Middle frontal gyrus (tissue), 1 donor: ENCODE measurements around the gene LSM14A.
"Not testable (repeated sequence)": the region's sequence is repeated elsewhere in the genome, so short reads cannot be mapped to it uniquely, and the experiment has no call there.

Experiments
- DNase-seq: peaks from one replicate; pipeline ENCODE4 v3.0.0-alpha.2; 2015; ENCODE audit warnings: low spot score; ENCODE audit errors: extremely low spot score

The LSM14A gene

GRCh38 chr19:34171877-34172660 lies at the start of gene LSM14A:
LSM14A (plus strand) TSS chr19:34172504; CDS start chr19:34172643, 139 bp downstream.
- peak; percentile 60 for DNase-seq

- DNase-seq, result no peak
These were observed 47.5 kb upstream of the LSM14A start for GRCh38 chr19:34124828-34125227.

GRCh38 chr19:34126966-34127365 lies 45.3 kb upstream of the LSM14A start:
- DNase-seq, result no peak

- no peak for DNase-seq
These were observed 44.6 kb upstream of the LSM14A start for GRCh38 chr19:34127684-34128189.

- no peak for DNase-seq
These were observed 43.6 kb upstream of the LSM14A start for GRCh38 chr19:34128558-34129250.

- no peak for DNase-seq
These were observed 41.2 kb upstream of the LSM14A start for GRCh38 chr19:34131100-34131499.

GRCh38 chr19:34132145-34132544 lies 40.2 kb upstream of the LSM14A start:
- DNase-seq, result not testable (repeated sequence)

GRCh38 chr19:34132706-34133105 lies 39.6 kb upstream of the LSM14A start:
- DNase-seq, result not testable (repeated sequence)

- DNase-seq, result peak; percentile 30
These were observed 37.9 kb upstream of the LSM14A start for GRCh38 chr19:34134190-34135053.

- no peak for DNase-seq
These were observed 37.1 kb upstream of the LSM14A start for GRCh38 chr19:34135054-34135800.

- DNase-seq, result no peak
These were observed 36.3 kb upstream of the LSM14A start for GRCh38 chr19:34135821-34136611.

GRCh38 chr19:34141025-34141424 lies 31.3 kb upstream of the LSM14A start:
- DNase-seq, result no peak

- DNase-seq, result no peak
These were observed 29.9 kb upstream of the LSM14A start for GRCh38 chr19:34142440-34142839.

- peak; percentile 13 for DNase-seq
These were observed 26.5 kb upstream of the LSM14A start for GRCh38 chr19:34145741-34146202.

GRCh38 chr19:34148658-34149185 lies 23.6 kb upstream of the LSM14A start:
- no peak for DNase-seq

- DNase-seq, result no peak
These were observed 22.4 kb upstream of the LSM14A start for GRCh38 chr19:34149873-34150272.

GRCh38 chr19:34150558-34150957 lies 21.7 kb upstream of the LSM14A start:
- DNase-seq, result no peak

- no peak for DNase-seq
These were observed 20.9 kb upstream of the LSM14A start for GRCh38 chr19:34151439-34151838.

GRCh38 chr19:34154401-34154800 lies 17.9 kb upstream of the LSM14A start:
- DNase-seq, result no peak

- no peak for DNase-seq
These were observed 16.6 kb upstream of the LSM14A start for GRCh38 chr19:34155686-34156085.
